ENCODE measurements around the gene NANOS3.
A peak's percentile ranks its signal among the peaks of the same experiment; 100 is the strongest.
"Not testable (repeated sequence)": the region's sequence is repeated elsewhere in the genome, so short reads cannot be mapped to it uniquely, and the experiment has no call there.

The NANOS3 gene

DNA sequence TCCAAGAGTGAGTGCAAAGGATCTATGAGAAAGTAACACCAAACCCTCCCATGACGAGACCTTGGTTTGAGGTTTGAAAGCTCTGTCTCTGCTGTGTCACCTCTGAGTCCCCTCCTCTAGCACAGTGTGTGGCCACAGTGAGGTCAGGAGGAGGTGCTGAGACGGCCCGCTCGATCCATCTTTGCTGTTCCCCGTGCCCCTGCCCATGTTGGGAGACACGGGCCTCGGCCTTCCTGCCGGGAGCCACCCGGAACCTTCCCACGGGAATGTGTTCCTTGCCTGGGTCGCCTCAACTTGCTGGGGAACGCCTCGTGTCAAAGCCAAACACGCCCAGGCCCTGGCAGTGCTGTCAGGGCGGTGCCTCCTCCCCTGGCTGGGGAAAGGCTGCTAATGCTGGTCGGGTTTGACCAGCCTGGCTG lies 10.1 kb downstream of the NANOS3 start:
- DNase-seq: no peak

DNA sequence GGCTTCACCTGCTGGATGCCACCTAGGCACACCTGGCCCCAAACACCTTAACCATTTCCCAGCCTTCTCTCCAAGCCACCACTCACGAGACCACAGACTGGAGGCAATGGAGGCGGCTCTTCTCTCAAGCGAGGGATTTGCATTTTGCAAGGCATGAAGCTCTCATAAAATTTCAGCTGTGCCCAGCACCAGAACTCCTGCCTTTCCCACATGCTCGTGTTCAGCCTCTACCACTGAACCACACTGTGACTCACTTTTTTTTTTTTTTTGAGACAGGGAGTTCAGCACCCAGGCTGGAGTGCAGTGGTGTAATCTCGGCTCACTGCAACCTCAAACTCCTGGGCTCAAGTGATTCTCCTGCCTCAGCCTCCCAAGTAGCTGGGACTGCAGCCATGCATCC lies 10.6 kb downstream of the NANOS3 start:
- DNase-seq: no peak

DNA sequence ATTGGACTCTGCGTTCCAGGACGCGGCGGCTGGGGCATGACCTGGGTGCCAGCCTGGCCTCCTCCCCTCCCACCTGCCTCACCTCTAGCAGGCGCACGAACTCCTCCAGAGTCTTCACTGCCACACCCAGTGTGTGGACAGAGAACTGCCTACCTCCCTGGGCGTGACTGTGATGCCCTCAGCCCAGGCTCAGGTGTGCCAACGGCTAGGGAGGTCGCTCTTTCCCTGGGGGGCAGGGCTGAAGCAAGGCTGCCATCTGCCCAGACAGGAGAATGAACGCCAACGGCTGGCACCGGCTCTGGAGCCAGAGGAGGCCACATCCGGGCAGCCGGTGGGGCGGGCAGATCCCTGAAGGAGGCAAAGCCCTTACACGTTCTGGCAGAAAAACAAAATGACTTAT lies 11.3 kb downstream of the NANOS3 start:
- DNase-seq: no peak

DNA sequence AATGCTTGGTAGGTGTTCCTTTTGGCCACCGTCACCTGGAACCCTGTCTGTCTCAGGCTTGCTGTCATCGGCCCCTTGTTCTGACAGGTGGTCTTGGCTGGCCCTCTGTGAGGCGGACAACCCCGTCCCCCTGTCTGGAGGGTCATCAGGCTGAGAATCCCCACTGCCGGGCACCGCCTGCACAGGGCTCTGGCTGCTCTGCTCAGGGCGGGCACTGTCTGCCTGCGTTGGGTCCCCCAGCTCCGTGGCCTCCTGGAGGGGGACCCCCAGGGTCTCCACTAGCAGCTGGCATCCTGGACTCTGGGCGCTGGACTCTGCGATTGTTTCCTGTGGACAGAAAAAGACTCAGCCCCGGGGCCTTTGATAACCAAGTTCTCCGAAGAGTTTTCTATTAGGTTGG lies 13.2 kb downstream of the NANOS3 start:
- DNase-seq: no peak

DNA sequence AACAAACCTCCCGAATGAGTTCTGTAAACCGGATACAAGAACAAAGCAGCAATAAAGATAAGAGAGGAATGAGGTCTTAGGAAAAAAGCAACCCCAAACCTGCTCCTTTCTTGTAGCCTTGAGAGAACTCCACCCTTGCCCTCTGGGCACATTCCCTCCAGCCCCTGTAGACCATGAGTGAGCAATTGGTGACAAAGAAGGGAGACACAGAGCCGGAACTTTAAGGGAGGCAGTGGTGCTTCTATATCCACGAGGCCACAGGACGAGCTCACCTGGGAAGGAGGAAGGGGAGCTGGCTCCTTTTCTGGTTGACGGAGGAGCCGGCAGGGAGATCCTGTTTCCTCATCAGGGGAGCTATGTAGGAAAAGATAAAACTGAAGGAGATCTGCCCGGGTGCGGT lies 15.9 kb downstream of the NANOS3 start:
- no peak for DNase-seq

DNA sequence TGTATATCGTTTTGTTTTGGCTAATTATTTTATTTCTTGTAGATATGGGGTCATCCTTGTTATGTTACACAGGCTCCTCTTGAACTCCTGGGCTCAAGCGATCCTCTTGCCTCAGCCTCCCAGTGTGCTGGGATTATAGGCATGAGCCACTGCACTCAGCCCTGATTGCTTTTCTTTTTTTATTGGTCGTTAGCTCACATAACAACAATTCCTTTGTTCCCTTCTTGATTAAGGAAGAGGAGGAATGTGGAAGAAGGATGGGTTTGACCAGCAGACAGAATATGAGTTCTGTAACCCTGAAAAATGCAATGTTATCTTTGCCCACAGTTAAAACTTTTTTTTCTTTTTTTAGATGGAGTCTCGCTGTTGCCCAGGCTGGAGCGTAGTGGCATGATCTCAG lies 17.6 kb downstream of the NANOS3 start:
- DNase-seq: no peak

DNA sequence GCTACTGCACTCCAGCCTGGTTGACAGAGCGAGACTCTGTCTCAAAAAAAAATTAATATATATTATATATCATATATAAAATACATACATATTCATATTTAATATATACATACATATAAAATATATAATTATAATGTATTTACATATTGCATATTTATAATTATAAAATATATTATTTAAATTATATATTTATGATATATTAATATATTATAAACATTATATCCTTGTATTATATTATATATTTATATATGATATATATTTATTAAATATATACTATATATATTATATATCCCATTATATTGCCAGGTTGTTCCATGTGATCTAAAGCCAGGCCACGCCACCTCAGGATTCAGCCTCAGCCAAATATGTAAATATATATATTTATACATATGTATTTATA lies 19.3 kb downstream of the NANOS3 start:
- no peak for DNase-seq

DNA sequence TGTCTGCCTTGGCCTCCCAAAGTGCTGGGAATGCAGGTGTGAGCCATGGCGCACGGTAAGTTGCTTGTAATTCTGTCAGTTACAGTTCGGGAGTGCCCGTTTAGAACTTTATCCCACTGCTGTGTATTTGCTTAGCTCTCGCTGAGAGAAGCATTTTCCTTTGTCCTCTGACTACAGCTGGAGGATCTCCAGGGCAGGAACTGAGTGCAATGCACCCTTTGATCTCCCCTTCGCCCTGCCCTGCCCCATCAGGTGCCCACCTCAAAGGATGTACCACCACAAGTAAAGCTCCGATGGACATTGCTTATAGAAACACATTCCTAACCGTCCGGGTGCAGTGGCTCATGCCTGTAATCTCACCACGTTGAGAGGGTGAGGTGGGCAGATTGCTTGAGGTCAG lies 22.5 kb downstream of the NANOS3 start:
- DNase-seq: no peak

DNA sequence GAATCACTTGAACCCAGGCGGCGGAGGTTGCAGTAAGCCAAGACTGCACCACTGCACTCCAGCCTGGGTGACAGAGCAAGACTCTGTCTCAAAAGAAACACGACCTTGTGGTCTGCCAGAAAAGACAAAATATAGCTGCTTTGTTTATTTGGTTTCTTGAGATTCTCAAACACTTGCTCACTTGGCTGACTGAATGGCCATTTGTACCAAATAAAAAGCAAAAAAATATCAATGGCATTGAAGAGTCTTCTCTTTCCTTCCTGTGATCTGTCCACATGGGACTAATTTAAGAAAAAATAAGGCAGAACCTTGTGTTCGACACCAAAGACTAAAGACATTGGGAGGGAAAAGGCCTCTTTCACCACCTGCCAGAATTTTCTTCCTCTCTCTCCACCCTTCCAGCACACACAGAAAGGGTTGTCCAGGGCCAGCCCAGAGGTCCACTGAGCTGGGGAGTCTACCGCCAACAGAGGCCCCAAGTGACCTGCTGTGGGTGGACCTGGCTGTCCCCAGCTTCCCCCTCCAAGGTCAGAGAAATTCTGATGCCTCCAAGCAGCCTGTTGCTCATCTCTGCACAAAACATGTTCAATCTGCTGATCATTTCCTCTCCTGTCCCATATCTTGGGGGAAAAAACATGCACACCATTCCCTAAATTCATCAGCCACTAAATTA lies 23.1 kb downstream of the NANOS3 start:
- no peak for DNase-seq

DNA sequence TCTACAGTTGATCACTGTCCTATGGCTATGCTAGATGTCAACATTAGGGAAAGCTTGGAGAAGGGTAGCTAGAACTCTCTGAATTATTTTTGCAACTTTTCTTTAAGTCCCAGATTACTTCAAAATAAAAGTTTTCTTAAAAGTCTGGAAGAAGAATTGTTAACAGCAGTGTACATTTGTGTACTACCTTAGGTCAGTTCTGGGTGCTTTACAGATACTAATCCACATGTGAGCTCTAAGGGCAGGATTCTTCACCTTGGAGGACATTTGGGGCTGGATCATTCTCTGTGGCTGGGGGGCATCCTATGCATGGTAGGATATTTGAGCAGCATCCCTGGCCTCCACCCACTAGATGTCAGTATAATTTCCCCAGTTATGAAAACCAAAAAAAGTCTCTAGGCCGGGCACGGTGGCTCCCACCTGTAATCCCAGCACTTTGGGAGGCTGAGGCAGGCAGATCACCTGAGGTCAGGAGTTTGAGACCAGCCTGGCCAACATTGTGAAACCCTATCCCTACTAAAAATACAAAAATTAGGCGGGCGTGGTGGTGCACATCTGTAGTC lies 26.1 kb downstream of the NANOS3 start:
- DNase-seq: no peak

DNA sequence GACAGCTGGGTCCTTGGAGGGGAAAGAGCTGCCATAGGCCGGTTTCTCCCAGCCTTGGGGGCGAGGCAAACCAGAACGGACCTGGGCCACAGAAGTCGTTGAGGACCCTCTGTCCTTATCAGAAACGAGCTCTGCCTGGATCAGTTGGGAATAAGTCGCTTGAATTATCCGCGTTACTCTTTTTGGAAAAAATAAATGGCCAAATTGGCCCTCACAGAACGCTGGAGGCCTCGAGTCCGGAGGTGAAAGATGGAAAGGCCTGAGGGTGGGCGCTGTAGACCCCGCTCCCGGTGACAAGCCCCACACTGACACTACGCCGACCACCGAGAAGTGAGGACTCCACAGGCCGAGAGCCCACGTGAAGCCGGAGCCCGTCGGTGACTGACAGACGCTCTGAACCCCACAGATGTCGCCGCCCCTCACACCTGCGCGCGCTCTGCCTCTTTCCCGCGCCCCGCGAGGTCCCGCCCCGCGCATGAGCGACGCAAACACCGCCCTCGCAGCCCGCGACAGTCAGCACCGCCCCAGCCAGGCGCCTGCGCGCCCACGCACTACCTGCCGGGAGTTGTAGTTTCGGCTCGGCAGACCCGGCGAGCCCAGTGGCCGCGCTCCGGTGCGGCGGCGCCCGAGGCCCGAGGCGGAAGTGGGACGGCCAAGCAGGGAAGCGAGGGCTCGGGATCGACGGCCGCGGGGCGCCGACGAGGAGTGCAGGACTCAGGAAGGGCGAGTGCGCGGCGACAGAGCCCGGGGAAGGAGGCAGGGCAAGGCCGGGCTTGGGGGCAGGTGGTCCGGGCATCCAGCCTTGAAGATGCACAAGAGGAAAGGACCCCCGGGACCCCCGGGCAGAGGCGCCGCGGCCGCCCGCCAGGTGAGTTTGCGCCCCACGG lies 28.9 kb downstream of the NANOS3 start, which contains the start of the genes BRME1 and CC2D1A:
TSS of gene BRME1 (minus strand) at position 484 of the 887 bp plus-strand sequence. CDS start 1,225 bp downstream, outside the sequence.
TSS of gene CC2D1A (plus strand) at position 568 of the 887 bp plus-strand sequence. CDS start at position 809, 241 bp downstream.
- DNase-seq: peak; percentile 83

DNA sequence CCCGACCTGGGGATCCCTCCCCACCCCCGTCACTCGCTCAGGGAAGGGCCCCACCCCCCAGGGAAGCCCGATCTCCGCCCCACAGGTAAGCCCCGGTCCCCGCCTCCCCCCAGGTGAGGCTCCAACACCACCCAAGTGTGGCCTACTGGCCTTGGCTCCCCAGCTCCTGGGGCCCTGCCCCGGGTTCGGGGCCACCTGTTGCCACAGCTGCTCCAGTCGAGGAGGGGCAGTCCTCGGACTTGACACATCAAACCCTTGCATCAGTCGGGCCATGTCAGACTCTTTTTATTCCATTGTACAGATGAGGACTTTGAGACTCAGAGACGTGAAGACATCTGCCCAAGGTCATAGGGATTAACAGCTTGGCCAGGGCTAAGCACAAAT lies 29.6 kb downstream of the NANOS3 start:
- no peak for DNase-seq

DNA sequence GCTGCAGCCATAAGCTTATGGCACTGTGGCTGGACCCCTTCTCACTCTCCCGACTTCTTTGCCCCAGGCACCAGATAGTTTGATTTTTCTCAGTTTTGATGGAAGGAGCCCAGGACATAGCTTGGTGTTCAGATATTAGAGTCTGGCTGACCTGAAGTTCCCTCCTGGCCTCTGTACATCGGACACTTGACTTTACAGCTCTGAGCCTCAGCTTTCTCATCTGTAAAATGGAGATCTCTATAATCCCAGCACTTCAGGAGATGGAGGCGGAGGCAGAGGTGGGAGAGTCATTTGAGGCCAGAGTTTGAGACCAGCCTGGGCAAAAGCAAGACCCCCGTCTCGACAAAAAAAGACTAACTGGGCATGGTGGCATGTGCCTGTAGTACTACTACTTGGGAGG lies 30.0 kb downstream of the NANOS3 start:
- DNase-seq: no peak

DNA sequence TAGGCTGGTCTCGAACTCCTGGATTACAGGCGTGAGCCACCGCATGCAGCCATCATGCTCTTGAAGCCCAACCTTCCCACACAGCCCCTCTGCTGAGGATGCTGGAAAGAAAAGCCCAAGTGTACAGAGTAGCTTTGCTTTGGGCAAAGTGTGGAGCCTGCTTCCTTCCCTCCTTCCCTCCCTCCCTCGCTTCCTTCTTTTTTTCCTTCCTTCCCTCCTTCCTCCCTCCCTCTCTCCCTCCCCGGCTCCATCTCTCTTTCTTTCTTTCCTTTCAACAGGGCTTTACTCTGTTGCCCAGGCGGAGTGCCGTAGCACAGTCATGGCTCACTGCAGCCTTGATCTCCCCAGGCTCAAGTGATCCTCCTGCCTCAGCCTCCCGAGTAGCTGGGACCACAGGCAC lies 31.7 kb downstream of the NANOS3 start:
- no peak for DNase-seq

DNA sequence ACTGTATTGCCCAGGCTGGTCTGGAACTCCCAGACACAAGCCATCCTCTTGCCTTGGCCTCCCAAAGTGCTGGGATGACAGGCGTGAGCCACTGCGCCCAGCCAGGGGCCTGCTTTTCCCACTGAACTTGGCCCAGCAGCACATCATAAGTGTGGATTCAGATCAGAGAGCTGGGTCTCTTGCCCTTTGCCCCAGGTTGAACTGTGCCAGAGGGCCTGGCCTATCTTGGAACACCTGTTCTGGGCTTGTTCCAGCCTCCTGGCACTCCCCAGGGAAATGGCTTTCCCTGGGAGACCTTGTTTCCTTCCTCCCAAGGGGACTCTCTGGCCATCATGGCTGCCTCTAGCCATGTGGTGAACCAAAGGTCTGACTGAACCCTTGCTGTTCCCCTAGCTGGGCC lies 32.5 kb downstream of the NANOS3 start:
- no peak for DNase-seq

DNA sequence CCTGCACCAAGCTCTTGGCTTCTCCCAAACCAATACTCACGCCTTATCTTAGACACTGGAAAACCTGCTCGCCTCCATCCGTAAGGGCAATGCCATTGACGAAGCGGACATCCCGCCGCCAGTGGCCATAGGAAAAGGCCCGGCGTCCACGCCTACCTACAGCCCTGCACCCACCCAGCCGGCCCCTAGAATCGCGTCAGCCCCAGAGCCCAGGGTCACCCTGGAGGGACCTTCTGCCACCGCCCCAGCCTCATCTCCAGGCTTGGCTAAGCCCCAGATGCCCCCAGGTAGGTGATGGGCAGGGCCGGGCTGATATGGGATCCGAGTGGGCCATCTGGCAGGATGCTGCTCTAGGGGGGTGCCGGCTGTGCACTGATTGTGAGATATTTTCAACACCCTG lies 36.4 kb downstream of the NANOS3 start:
- DNase-seq: no peak

DNA sequence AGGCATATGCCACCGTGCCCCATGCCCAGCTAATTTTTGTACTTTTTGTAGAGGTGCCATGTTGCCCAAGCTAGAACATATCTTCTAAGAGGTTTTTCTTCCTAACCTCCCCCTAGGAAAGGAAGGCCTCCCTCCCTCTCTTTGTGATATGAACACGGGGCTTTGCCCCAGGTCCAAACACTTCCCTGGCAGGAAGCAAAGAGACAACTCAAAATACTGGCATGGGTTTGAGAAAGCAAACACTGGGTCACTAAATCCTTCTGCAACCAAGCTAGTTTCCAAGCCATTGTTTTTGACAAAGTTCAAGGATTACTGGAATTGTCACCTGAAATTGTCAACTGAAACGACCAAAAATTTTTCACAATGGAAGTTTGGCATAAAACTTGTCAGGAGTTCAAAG lies 37.8 kb downstream of the NANOS3 start:
- no peak for DNase-seq

DNA sequence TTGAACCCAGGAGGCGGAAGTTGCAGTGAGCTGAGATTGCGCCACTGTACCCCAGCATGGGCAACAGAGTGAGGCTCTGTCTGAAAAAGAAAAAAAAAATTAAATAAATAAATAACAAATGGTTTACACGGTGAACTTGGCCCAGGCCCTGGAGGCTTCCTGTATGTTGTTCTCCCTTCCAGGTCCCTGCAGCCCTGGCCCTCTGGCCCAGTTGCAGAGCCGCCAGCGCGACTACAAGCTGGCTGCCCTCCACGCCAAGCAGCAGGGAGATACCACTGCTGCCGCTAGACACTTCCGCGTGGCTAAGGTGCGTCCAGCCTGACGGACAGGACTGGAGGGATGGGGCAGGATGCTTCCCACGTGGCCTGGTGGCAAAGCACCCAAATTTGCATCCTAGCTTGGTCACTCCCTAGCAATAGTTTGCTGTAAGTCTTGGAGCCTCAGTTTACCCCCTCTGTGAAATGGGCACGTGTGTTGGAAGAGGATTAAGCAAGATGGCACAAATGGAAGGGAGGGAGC lies 41.0 kb downstream of the NANOS3 start:
- no peak for DNase-seq

DNA sequence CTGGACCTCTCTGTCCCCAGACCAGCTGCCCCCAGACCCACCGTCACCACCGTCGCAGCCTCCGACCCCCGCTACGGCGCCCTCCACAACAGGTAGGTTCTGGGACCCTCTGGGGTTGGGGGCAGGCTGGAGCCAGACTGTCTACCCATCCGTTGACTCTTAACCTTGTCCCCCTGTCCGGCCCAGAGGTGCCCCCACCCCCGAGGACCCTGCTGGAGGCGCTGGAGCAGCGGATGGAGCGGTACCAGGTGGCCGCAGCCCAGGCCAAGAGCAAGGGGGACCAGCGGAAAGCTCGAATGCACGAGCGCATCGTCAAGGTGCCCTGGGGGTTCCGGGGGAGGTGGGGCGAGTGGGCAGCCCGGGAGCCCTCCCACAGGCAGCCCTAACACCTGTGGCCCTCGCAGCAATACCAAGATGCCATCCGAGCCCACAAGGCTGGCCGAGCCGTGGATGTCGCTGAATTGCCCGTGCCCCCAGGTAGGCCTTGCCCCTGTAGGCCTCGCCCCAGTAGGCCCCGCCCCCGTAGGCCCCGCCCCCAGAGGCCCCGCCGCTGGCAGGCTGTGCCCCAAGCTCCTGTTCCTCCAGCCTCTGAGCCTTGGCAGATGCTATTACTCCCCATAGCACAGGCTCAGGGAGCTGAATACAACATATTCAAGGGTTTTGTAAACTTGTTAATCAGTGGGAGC lies 41.9 kb downstream of the NANOS3 start:
- DNase-seq: no peak

DNA sequence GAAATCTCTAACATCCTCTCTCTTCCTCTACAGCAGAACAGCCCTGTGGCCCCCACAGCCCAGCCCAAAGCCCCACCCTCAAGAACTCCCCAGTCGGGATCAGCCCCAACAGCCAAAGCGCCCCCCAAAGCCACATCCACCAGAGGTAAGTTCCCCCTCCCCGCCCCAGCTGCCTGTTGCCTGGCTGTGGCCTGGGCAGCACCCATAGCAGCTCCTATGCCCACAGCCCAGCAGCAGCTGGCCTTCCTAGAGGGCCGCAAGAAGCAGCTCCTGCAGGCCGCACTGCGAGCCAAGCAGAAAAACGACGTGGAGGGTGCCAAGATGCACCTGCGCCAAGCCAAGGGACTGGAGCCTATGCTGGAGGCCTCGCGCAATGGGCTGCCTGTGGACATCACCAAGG lies 43.6 kb downstream of the NANOS3 start:
- no peak for DNase-seq

DNA sequence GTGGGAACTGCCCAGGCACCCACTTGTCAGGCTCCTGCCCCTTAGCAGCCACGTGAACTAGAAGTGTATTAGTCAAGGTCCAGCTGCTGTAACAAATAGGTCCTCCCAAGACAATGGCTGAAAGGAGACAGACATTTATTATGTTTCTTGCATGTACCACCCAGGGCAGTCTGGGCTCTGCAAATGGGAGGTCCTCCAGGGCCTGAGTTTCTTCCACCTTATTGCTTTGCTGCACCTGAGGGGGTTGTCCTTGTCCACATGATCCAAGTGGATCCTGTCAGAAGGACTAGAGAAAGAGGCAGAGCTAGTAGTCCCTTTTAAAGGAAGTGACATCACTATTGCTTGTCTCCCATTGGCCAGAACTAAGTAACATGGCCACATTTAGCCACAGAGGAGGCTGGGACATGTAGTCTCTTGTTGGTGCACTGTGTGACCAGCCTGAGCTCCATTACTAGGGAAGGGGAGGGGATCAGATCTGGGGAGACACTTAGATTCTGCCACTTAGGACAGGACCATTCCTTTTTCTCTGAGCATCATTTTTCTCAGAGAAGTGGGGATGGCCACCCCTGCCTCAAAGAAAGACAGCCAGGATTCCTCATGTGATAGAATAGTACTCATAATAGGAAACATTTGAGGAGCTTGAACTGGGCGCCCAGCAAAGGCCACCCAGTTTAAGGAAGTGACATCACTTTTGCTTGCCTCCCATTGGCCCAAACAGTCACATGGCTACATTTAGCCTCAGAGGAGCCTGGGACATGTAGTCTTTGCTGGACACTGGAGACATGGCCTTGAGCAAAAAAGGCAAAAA lies 44.2 kb downstream of the NANOS3 start:
- DNase-seq: no peak

DNA sequence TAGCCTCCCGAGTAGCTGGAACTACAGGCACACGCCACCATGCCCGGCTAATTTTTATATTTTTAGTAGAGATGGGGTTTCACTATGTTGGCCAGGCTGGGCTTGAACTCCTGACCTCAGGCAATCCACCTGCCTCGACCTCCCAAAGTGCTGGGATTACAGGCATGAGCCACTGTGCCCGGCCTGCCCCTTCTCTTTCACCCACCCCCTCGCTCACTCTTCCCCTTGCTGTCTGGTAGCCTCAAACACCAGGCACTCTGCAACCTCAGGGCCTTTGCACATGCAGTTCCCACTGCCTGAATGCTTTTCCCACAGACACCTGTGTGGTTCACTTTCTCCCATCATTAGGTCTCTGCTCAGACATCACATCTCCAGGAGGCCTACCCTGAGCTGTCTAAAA lies 45.2 kb downstream of the NANOS3 start:
- DNase-seq: not testable (repeated sequence)
